CD4-positive, alpha-beta T cell treated with Interleukin-17A for 1 hour (primary cell): Measurements from ENCODE around the gene CLEC2L.
"Not testable (repeated sequence)": the region's sequence is repeated elsewhere in the genome, so short reads cannot be mapped to it uniquely, and the experiment has no call there.

Source experiments
- DNase-seq: peaks from one replicate; pipeline ENCODE4 v3.0.0-alpha.2; 2020

CLEC2L gene

GRCh38 chr7:139523968-139524815, 707 bp downstream of the CLEC2L start:
- no peak for DNase-seq

GRCh38 chr7:139525239-139525638, 1.8 kb downstream of the CLEC2L start:
- DNase-seq = no peak

GRCh38 chr7:139525750-139526149, 2.3 kb downstream of the CLEC2L start:
- no peak for DNase-seq

GRCh38 chr7:139526578-139527544, 3.4 kb downstream of the CLEC2L start:
- DNase-seq = no peak

GRCh38 chr7:139531094-139531493, 7.6 kb downstream of the CLEC2L start:
- DNase-seq = no peak

GRCh38 chr7:139532636-139533155, 9.2 kb downstream of the CLEC2L start:
- no peak for DNase-seq

- DNase-seq = no peak
These were observed 10.6 kb downstream of the CLEC2L start for GRCh38 chr7:139534096-139534495.

GRCh38 chr7:139534966-139535651, 11.6 kb downstream of the CLEC2L start:
- DNase-seq = no peak

- DNase-seq = no peak
These were observed 12.7 kb downstream of the CLEC2L start for GRCh38 chr7:139536152-139536551.

- DNase-seq = no peak
These were observed 15.6 kb downstream of the CLEC2L start for GRCh38 chr7:139538881-139539635.

- DNase-seq = no peak
These were observed 16.7 kb downstream of the CLEC2L start for GRCh38 chr7:139540203-139540602.

- DNase-seq = no peak
These were observed 18.3 kb downstream of the CLEC2L start for GRCh38 chr7:139541600-139542307.

- DNase-seq = no peak
These were observed 19.0 kb downstream of the CLEC2L start for GRCh38 chr7:139542308-139543151.

- no peak for DNase-seq
These were observed 20.5 kb downstream of the CLEC2L start for GRCh38 chr7:139543801-139544603.

GRCh38 chr7:139544645-139545044, 21.2 kb downstream of the CLEC2L start:
- DNase-seq = no peak

- DNase-seq = no peak
These were observed 25.0 kb downstream of the CLEC2L start for GRCh38 chr7:139548302-139549028.

GRCh38 chr7:139553991-139554700, 30.7 kb downstream of the CLEC2L start:
- not testable (repeated sequence) for DNase-seq
